Astrocyte (in vitro differentiated cells and primary cell): Measurements from ENCODE around the gene KRT6A. TPM values are rescaled to one million over a fixed set of nuclear protein-coding genes. Genes with fewer than 3 reads are reported as not detected.

Source experiments
- DNase-seq: peaks from one replicate; pipeline ENCODE4 v3.0.0-alpha.2; 2010; ENCODE audit warnings: low read depth
- FAIRE-seq: peaks from 2 replicates; lab custom pipeline; 2011; peaks lifted over from hg19 to GRCh38; lab: Jason Lieb, UNC
- H2AFZ ChIP-seq: 2 replicates; pipeline ENCODE4 v1.6.0; 2012; ENCODE audit warnings: low read depth, low read length, inconsistent platforms
- H3K27ac ChIP-seq: 2 replicates; pipeline ENCODE4 v1.5.1; 2011; ENCODE audit warnings: low read depth, low read length, inconsistent platforms
- H3K27me3 ChIP-seq: 2 replicates; pipeline ENCODE4 v1.6.0; 2011; ENCODE audit warnings: low read length, inconsistent platforms; ENCODE audit not compliant: insufficient read depth
- H3K36me3 ChIP-seq: 2 replicates; pipeline ENCODE4 v1.5.1; 2011; ENCODE audit warnings: low read length, inconsistent platforms; ENCODE audit not compliant: insufficient read depth
- H3K4me1 ChIP-seq: 2 replicates; pipeline ENCODE4 v1.5.1; 2011; ENCODE audit warnings: low read length, inconsistent platforms; ENCODE audit not compliant: insufficient read depth
- H3K4me2 ChIP-seq: 2 replicates; pipeline ENCODE4 v1.6.0; 2012; ENCODE audit warnings: low read length, inconsistent platforms
- H3K4me3 ChIP-seq: 2 replicates; pipeline ENCODE4 v1.5.1; 2011; ENCODE audit warnings: low read depth, mild to moderate bottlenecking, low read length, inconsistent platforms; ENCODE audit not compliant: insufficient read depth
- H3K79me2 ChIP-seq: 2 replicates; pipeline ENCODE4 v1.6.0; 2012; ENCODE audit warnings: mild to moderate bottlenecking, low read length, inconsistent platforms; ENCODE audit not compliant: insufficient read depth
- H3K9ac ChIP-seq: 2 replicates; pipeline ENCODE4 v1.6.0; 2012; ENCODE audit warnings: mild to moderate bottlenecking, low read length, inconsistent platforms
- H3K9me3 ChIP-seq: 2 replicates; pipeline ENCODE4 v1.5.1; 2012; ENCODE audit warnings: low read depth, mild to moderate bottlenecking, low read length, inconsistent platforms; ENCODE audit not compliant: insufficient read depth
- H4K20me1 ChIP-seq: 2 replicates; pipeline ENCODE4 v1.6.0; 2012; ENCODE audit warnings: low read length, inconsistent platforms; ENCODE audit not compliant: insufficient read depth
- H3K27ac Mint-ChIP-seq: one replicate; pipeline ENCODE4 v1.8.0; 2021; ENCODE audit warnings: mild to moderate bottlenecking, mixed read lengths; ENCODE audit not compliant: unreplicated experiment
- H3K27me3 Mint-ChIP-seq: one replicate; pipeline ENCODE4 v1.8.0; 2021; ENCODE audit warnings: low read depth, mixed read lengths; ENCODE audit not compliant: unreplicated experiment
- H3K36me3 Mint-ChIP-seq: one replicate; pipeline ENCODE4 v1.8.0; 2021; ENCODE audit warnings: low read depth, mixed read lengths; ENCODE audit not compliant: unreplicated experiment
- H3K4me1 Mint-ChIP-seq: one replicate; pipeline ENCODE4 v1.8.0; 2021; ENCODE audit warnings: low read depth, mixed read lengths; ENCODE audit not compliant: unreplicated experiment
- H3K4me3 Mint-ChIP-seq: one replicate; pipeline ENCODE4 v1.8.0; 2021; ENCODE audit warnings: mild to moderate bottlenecking, moderate library complexity, mixed read lengths; ENCODE audit not compliant: unreplicated experiment
- H3K9me3 Mint-ChIP-seq: one replicate; pipeline ENCODE4 v1.8.0; 2021; ENCODE audit warnings: mild to moderate bottlenecking, mixed read lengths; ENCODE audit not compliant: unreplicated experiment
- CTCF ChIP-seq: IDR thresholded peaks from 2 replicates; pipeline ENCODE4 v1.5.1; 2011; ENCODE audit warnings: low read depth, mild to moderate bottlenecking, inconsistent platforms, low read length, moderate library complexity; ENCODE audit not compliant: insufficient read depth
- EZH2 ChIP-seq: IDR thresholded peaks from 2 replicates; pipeline ENCODE4 v1.6.1; 2012; ENCODE audit warnings: mild to moderate bottlenecking, low read length, inconsistent platforms; ENCODE audit not compliant: insufficient read depth
- total RNA-seq: library from RNA; stranded (reverse); gene quantifications from 2 replicates; pipeline ENCODE4 v1.2.1, GENCODE V29; 2021

Gene KRT6A
- total RNA-seq, 1 donor from 2014 or later = 0.95 TPM

GRCh38 chr12:52537101-52537500 lies 44.0 kb upstream of the KRT6A start:
- no peaks in the 10 kb centered on the region for H3K36me3 Mint-ChIP-seq
- TF ChIP-seq CTCF (no peak), EZH2 (no peak)

GRCh38 chr12:52535574-52535973 lies 42.5 kb upstream of the KRT6A start:
- Mint-ChIP-seq H3K9me3 (peaks cover 5% of the 10 kb centered on the region), H3K4me3 (no peak overlapping the region), H3K27me3 (peaks cover 24% of the 10 kb centered on the region), H3K27ac (no peak overlapping the region), H3K4me1 (peaks cover 14% of the 10 kb centered on the region), H3K36me3 (no peaks in the 10 kb centered on the region)
- Histone ChIP-seq H3K4me3 (no peak overlapping the region), H3K9me3 (no peaks in the 10 kb centered on the region), H3K27me3 (no peaks in the 10 kb centered on the region), H3K79me2 (no peaks in the 10 kb centered on the region), H4K20me1 (no peaks in the 10 kb centered on the region), H3K4me1 (no peaks in the 10 kb centered on the region), H3K36me3 (no peaks in the 10 kb centered on the region), H2AFZ (no peak overlapping the region), H3K27ac (no peak overlapping the region), H3K4me2 (no peak overlapping the region), H3K9ac (no peak overlapping the region)
- no peak for TF ChIP-seq EZH2
- TF ChIP-seq CTCF = no peak
- FAIRE-seq (no peak), DNase-seq (no peak)

More at GRCh38 chr12:52537101-52537500, 44.0 kb upstream of the KRT6A start:
- Histone ChIP-seq H3K27me3 (no peaks in the 10 kb centered on the region), H3K36me3 (no peaks in the 10 kb centered on the region), H3K4me1 (no peaks in the 10 kb centered on the region), H3K79me2 (no peaks in the 10 kb centered on the region), H3K4me3 (no peak overlapping the region), H3K9me3 (no peaks in the 10 kb centered on the region), H3K4me2 (no peak overlapping the region), H2AFZ (no peak overlapping the region), H4K20me1 (no peaks in the 10 kb centered on the region), H3K27ac (no peak overlapping the region), H3K9ac (no peak overlapping the region)
- peaks cover 14% of the 10 kb centered on the region for H3K4me1 Mint-ChIP-seq
- H3K9me3 Mint-ChIP-seq = peaks cover 3% of the 10 kb centered on the region
- peaks cover 14% of the 10 kb centered on the region for H3K27me3 Mint-ChIP-seq
- H3K4me3 Mint-ChIP-seq = no peak overlapping the region
- FAIRE-seq (no peak), DNase-seq (no peak)
- no peak overlapping the region for H3K27ac Mint-ChIP-seq

GRCh38 chr12:52534482-52534881 lies 41.4 kb upstream of the KRT6A start:
- Histone ChIP-seq H3K4me1 (no peaks in the 10 kb centered on the region), H3K9ac (no peak overlapping the region), H4K20me1 (no peaks in the 10 kb centered on the region), H3K4me2 (no peak overlapping the region), H2AFZ (no peak overlapping the region), H3K36me3 (no peaks in the 10 kb centered on the region), H3K4me3 (no peak overlapping the region), H3K79me2 (no peaks in the 10 kb centered on the region), H3K9me3 (no peaks in the 10 kb centered on the region), H3K27ac (no peak overlapping the region), H3K27me3 (no peaks in the 10 kb centered on the region)
- Mint-ChIP-seq H3K36me3 (peaks cover 3% of the 10 kb centered on the region), H3K9me3 (peaks cover 7% of the 10 kb centered on the region), H3K27ac (no peak overlapping the region), H3K27me3 (peaks cover 33% of the 10 kb centered on the region), H3K4me1 (peaks cover 13% of the 10 kb centered on the region), H3K4me3 (no peak overlapping the region)
- FAIRE-seq (no peak), DNase-seq (no peak)
- TF ChIP-seq EZH2 (no peak), CTCF (no peak)
